OCI-M2 (cell line): Measurements from ENCODE around the gene MBP.

Source experiments
- DNase-seq: peaks from one replicate; lab custom pipeline; 2025; ENCODE audit not compliant: unreplicated experiment; lab: John Stamatoyannopoulos, UW

Gene MBP

DNA sequence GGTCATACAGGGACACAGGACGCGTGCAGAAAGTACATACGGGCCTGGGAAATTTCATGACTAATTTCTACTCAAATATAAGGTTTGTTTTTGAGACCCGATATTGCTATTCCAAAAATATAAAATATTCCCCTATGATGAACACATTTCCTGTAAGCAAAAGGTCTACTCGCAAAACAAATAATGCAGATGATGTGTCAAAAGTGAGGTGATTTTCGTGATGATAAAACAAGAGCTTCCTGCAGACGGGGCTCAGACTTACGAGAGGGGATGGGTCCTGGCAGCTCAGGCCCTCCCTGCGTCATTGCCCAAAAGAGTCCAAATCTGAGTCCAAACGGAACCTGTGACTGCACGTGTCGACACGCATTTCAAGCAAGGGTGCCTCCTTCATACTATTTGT is 62.7 kb downstream of the MBP start:
- DNase-seq, result no peak

DNA sequence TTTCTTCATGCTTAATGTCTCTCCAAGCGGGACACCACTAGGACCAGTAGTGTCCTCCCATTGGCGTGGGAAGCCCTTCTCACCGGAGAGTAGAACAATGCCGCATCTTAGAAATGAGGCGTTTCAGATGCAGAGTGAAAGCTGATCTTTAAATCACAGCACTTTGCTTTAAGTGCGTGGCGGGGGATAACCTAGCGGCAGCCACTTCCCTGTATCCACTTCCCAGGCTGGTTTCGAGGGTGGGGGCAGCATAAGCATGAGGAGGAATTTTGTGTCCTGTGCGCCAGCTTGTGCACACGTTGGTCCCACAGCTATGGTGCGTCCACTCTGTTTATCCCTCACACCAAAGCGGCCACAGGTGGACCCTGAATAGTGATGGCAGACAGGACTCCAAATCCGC is 63.1 kb downstream of the MBP start:
- DNase-seq, result no peak

DNA sequence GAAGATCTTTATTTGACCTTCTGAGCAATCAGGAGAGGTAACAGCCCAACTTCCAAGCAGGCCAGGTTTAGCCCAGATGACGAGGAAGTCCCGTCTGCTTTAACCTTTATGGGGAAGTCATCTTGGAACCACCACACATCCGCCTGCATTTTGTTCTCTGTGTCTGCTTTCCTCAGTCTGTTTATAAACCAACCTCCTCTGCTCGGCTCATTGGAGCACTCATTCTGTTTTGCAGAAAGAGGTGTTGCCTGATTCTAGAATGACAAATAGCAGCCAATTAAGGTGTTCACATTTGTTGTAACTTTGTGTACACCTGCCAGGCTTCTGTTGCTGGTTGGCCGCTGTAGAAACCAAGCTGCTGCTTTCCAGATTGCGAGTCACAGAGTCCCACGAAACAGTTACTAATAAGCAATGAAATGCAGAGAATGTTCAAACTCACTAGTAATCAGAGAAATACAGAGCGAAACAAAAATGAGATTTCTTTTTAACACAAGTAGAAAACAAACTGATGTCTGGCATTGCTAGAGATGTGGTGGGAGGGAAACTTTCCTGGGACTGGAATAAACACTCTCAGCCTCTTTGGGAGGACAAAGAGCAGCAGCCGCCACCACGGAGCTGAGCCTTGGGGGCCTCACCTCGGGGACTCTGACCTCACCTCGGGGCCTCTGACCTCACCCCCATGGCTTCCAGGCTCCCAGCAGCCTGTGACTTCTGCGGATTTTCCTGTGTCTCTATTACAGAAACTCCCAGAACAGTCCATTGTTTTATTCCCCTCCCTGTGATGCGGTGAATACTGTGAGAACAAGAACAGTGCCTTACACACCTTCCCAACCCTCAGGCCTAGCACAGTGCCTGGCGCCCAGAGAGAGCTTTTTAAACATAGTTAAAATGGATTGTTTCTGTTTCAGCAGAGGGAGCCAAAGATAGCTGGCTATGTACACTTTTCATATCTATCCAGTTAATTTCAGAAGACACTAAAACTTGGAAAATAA is 64.0 kb downstream of the MBP start:
- no peak for DNase-seq

DNA sequence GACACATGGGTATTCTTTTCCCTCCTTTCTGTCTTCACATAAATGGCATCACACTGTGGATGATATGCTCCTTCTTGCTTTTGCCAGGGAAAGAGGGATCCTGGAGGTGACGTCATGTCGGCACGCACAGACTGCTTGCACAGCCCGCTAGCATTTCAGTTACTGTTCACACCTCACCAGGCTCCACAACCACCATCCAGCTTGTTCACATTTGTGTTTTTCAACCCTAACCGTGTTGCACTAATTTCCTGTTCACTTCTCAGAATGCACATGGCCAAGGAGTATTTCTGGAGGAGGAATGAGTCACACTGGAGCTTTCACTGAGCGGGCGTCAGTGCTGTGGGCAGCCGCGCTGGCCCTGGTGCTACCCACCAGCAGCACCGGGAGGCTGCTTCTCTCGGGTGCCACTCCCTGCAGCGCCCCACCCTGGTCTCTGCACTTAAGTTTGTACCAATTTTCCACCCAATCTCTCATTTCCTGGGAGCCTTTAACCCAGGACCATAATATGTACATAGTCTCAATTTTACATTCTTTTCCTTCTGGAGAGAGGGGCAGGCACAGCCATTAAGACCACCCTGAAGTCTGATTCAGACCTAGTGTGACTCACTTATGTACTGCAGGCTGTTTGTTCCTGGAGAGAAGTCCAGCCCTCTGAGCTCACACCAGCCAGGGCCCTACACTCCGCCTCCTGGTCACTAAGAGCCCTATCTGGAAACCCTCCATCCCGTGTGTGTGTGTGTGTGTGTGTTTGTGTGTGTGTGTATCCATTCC is 65.1 kb downstream of the MBP start:
- no peak for DNase-seq

DNA sequence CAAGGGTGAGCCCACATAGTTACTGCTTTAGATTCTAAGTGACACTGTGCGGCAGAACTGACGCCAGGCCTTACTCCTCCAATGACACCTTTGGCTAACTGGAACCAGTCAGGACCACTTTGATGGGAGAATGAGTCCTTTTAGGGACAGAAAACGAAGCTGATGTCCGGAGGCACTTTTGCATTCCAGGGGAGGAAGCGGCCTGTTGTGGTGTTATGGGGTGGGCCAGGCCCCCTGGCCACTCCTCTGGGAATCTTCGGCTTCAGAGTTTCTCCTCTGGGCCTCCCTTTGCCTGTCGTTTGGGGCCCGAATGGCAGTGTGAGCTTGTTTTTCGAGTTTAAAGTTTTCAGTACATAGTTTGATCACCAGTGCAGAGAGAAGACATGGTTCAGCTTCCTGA is 65.9 kb downstream of the MBP start:
- DNase-seq, result no peak

DNA sequence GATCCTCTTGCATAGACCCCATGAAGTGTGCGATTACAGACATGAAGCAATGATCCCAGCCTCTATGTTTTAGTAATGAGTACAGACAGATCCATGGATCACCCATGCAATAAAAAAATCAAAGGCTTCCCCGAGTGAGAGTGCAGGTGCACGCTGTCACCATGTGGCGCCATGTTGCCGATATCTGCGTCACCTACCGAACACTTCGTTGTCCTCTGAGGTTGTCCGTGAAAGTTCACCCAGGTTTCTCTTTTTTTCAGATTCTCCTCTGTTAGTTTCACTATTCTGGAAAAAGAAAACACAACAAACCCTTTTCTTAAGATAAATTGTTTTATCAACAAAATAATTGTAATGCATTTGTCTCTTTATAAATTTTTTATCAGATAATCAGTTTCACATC is 66.5 kb downstream of the MBP start:
- no peak for DNase-seq

DNA sequence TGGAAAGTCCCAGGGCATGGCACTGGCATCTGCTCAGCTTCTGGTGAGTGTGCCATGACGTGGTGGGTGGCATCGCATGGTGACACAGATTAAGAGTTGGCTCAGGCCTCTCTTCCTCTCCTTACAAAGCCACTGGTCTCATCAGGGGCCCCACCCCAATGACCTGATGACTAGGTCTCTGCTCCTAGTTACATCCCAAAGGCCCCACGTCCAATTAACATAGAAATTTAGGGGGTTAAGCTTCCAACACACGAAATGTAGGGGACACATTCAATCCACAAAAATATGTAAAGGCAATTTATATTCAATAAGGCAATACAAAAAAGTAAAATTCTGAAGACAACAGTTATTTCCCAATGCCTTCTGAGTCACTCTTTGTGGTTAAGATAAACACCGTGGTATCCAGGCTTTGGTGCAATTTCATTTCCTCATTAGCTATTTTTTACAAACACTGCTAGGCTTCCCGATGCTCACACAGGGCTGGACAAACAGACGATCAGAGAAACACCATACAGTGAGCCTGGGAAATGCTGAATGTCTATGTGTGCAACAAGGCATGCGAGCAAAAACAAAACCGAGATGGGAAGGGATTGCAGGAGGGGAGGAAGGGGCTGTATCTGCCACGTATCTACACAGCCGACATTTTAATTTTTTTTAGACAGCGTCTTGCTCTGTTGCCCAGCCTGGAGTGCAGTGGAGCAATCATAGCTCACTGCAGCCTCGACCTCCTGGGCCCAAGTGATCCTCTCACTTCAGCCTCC is 67.2 kb downstream of the MBP start:
- peak; percentile 35 for DNase-seq

DNA sequence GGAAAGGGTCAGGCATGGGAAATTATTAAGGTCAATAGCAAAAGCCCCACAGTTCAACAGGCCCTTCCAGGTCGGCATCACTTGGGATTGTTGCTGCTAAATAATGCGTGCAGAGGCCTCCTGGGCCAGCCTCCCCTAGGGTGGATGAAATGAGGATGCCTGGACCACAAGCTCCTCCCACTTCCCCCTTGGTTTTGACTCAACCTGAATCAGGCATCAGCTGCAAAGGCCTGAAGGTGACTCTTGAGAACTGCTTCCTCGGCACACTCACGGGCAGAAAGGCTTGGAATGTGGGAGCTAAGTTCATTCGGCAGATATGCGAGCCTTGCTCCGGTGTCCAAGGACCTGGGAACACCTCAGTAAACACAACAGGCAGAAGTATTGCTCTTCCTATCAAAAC is 69.3 kb downstream of the MBP start:
- DNase-seq, result no peak

DNA sequence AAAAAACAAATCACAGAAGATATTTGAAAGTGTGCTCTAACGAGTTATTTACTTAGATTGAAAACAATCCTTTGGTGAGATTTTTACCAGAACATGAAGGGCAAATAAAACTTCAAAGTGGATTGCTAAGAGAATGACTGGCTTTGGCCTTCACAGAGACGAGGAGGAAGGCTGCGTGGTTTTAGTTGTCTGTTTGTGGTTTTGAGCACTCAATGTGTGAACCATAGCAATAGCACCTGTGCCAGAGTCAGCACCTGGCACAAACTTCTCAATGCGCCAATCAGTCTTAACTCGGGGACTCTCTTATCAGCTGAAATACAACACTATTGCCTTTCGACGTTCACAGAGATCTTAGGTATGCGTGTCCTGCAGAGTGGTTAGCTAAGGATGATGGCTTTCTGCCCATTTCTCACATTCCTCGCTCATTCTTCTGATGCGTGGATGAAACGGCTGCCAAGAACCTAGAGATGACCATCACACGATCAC is 70.0 kb downstream of the MBP start:
- DNase-seq, result no peak

DNA sequence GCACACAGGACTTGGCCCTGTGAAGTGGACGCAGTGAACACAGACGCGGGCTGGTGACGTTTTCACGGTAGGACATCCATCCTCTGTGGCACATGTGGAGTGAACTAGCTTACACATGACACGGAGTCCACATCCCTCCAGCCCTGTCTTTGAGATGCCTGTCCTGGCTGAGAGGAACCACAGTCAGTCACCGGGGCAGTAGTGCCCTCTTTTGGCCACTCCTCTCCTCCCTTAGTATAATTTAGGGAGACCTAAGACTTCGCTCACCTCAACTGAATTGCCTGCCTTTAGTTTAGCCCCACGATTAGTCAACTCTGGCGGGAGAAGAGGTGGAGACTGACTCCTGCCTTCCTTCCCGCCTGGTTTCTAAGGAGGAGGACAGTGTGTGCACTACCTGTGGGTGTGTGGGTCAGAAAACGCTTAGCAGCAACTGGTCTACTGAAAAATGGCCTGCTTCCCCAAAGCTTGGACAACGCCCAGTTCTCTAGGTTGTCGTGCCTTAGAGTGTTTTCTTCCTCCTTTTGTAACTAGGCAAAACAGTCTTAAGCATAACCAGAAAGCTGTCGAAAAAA is 70.6 kb downstream of the MBP start:
- no peak for DNase-seq

DNA sequence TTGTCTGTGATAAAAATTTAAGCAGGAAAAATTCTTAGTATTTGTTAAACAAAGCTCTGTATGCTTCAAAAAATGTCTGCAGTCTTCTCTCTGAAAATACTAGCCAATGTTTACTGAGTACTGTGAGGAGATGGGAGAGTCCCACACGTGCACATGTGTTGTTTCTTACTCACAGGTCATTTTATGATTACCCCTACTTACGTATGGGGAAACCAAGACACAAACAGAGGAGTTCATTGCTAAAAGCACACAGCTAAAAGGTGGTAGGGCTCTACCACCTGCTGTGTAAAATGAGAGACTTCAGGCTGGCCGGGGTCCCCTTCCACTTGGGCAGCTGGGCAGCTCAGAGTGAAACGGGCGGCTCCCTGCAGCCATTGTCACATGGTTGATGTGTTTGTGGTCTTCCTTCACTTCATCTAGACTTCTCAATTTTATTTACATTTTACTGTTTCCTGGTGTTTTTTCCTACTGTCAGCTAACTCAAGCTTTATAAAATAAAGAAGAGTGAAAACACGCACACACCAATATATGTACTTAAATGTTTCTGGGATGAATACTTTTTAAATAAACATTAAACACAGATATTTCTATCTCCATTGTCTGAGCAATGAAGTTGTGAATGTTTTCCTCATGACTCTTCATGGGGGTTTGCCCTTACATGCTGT is 71.2 kb downstream of the MBP start:
- no peak for DNase-seq

DNA sequence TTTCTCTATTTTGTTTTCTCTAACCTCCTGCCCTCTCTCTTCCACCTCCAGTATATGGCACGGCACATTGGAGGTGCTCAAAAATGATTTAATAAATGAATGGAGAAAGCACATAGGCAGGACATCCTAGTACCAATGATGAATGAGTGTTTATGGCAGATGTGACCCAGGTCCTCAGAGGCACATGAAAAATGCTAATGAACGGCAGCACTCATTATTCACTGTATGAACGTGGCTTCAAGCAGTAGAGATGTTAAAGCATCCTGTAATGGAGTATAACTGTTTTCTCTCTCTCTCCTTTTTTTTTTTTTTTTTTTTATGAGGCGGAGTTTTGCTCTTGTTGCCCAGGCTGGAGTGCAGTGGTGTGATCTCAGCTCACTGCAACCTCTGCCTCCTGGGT is 72.4 kb downstream of the MBP start:
- no peak for DNase-seq

DNA sequence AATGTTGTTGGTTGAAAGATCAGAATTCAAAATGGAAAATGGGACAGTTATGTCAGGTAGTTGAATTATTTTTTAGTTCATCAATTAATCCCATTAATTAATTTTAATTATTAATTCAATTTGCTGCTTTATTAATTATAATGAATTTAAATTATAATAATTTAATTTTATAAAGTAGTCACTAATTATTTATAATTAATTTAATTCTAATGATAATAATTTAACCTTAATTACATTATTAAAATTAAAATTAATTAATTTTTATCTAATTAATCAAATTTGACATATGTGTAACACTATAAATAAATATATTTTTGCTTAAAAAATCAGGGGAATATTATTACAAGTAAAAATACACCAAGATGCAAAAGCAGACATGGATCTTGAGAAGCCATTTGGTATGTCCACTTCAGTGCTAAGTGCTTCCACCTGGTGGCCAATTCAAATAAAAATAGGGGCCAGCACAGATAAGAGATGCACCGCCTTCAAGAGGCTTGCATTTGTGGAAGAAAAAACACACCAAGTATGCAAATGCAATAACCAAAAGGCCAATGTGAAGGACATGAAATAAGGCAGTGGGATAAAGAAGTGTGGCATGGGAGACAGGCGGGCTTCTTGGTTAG is 73.2 kb downstream of the MBP start:
- DNase-seq, result no peak

DNA sequence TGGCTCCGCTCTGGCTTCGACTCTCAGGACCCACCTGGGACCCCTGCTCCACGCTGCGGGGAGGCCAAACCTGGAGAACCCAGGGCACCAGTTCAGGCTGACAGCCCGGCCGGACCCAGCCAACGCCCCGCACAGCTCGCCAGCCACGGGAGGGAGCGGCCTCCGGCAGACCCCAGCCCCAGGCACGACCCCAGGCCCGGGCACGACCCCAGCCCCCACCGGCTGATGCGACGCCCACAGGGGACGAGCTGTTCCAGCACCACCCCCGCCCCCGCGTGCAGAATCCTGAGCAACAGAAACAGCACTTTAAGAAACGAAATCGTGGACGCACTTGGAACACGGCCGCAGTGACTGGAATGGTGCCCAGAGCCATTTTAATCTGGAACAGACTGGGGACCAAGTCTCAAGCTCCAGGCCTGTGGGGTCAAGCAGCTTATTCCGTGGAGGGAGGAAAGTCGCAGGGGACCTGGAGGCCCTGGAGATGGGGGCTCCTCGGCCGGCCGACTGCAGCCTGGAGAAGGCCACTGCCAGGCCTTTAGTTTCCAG is 74.2 kb downstream of the MBP start:
- DNase-seq, result no peak

DNA sequence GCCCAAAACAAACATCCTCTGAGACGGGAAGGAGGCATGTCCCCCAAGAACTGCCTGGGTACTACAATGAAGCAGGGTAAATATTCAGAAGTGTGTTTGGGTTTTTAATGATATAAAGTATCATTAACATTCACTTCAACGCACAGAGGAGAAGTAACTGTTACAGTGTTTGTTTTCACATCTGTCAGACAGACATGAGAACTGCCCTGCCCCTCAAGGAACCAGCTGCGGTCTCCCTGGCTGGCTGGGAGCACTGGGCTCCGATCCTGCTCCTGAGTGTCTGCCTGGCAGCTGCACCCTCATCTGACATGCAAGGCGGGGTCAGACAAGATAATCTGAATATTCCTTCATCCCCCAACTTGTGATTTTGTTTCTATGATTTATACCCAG is 75.6 kb downstream of the MBP start:
- DNase-seq, result no peak

DNA sequence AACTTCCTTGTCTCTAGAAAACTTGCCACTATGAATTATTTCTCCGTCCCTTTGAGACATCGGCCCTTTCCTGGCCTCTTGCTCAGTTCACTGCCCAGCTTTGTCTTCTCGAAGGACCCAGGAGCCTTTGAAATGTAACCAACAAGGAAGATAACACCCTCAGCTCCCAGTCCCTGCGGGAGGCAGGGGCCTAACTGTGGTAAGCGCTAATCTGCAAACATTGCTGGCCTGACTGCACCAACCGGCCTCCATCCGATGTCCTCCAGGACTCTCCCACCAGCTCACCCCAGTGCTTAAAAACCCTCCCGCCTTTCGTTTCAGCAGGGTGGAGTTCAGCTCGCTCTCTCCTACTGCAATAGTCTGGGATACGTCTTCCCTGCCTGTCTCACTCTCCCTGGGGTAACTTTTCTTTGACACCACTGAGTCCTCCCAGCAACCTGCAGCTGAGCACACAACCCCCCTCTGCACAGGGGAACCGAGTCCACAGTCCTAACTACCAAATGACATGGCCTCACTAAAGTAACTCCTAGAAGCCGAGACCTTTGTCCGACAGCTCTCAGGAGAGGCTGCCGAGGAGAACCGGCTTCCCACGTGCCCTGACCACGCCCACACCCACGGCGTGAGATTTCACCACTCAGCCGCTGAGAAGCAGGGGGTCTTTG is 76.1 kb downstream of the MBP start:
- DNase-seq, result no peak

DNA sequence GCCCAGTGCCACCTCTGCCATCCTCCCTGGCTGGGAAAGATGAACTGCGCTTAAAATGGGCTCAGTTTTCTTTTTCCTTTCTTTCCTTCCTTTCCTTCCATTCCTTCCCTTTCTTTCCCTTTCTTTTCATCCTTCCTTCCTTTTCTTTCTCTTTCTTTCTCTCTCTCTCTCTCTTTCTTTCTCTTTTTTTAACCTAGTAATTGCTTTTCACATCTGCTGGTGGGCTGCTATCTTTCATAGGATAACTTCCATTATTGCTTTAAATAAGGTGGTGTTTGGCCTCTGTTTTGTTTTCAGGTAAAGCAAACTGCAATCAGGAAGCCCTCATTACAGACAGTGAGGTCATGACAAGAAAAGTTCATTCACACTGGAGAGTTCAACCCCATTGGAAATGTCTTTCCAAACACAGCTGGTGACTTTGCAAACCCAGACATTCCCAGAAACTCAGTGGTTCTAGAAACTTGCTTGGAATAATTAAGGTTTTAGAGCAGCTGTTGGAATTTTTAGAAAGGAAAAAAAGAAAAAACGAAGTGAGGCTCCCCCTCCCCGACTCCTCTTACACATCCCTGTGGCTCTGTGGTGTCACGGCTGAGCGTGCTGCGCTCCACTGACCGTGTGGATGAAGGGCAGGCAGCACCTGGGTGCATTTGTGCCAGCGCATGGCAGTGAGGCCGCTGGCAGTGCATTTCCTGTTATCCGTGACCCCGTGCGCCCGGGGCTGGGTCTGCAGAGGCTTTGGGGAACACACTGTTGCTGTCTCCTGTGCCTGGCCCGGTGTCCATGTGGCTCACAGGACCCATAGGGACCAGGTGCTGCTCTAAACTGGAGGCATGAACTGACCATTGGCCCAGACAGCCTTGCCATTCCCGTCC is 76.9 kb downstream of the MBP start:
- DNase-seq, result no peak
